Loucy (cell line): ENCODE data around the gene MMAB.

Experiments
- H2AFZ ChIP-seq: fragments of 200-600 bp; sonication (generic); 2 replicates; pipeline ENCODE4 v1.6.0; 2016; ENCODE audit warnings: antibody characterized with exemption, mild to moderate bottlenecking, low read length, moderate library complexity
- H3F3A ChIP-seq: fragments of 200-600 bp; 2 replicates; pipeline ENCODE4 v1.6.0; 2016; ENCODE audit warnings: antibody characterized with exemption, low read depth, mild to moderate bottlenecking
- H3K27me3 ChIP-seq: fragments of 200-600 bp; sonication (generic); 2 replicates; pipeline ENCODE4 v1.6.1; 2014; ENCODE audit warnings: low read length, mild to moderate bottlenecking; ENCODE audit not compliant: insufficient read depth, poor library complexity, severe bottlenecking
- H3K36me3 ChIP-seq: fragments of 200-600 bp; sonication (generic); 2 replicates; pipeline ENCODE4 v1.6.1; 2016; ENCODE audit warnings: low read length; ENCODE audit not compliant: insufficient read depth
- H3K4me1 ChIP-seq: fragments of 200-600 bp; sonication (generic); 2 replicates; pipeline ENCODE4 v1.5.1; 2014; ENCODE audit warnings: low read length, mild to moderate bottlenecking; ENCODE audit not compliant: insufficient read depth, poor library complexity, severe bottlenecking
- H3K4me2 ChIP-seq: fragments of 200-600 bp; sonication (generic); 2 replicates; pipeline ENCODE4 v1.6.0; 2014; ENCODE audit warnings: antibody characterized with exemption, low read length, low read depth, mild to moderate bottlenecking; ENCODE audit not compliant: poor library complexity, severe bottlenecking
- H3K4me3 ChIP-seq: fragments of 200-600 bp; sonication (generic); 2 replicates; pipeline ENCODE4 v1.5.1; 2014; ENCODE audit warnings: low read length, mild to moderate bottlenecking, mixed read lengths; ENCODE audit not compliant: poor library complexity, severe bottlenecking
- H3K79me2 ChIP-seq: fragments of 200-600 bp; sonication (generic); 2 replicates; pipeline ENCODE4 v1.6.1; 2014; ENCODE audit warnings: low read length; ENCODE audit not compliant: insufficient read depth
- H3K9ac ChIP-seq: fragments of 200-600 bp; sonication (generic); 2 replicates; pipeline ENCODE4 v1.6.0; 2014; ENCODE audit warnings: mild to moderate bottlenecking, low read depth, low read length, moderate library complexity; ENCODE audit not compliant: poor library complexity, severe bottlenecking
- H3K9me2 ChIP-seq: fragments of 200-600 bp; sonication (generic); replicated peaks from 2 replicates; pipeline ENCODE4 v1.6.1; 2016; ENCODE audit warnings: low read depth, low read length, mixed read lengths
- H3K9me3 ChIP-seq: fragments of 200-600 bp; sonication (generic); 2 replicates; pipeline ENCODE4 v1.6.1; 2014; ENCODE audit warnings: mild to moderate bottlenecking, antibody characterized with exemption, low read length, low read depth; ENCODE audit not compliant: insufficient read depth
- H4K20me1 ChIP-seq: fragments of 200-600 bp; sonication (generic); 2 replicates; pipeline ENCODE4 v1.6.0; 2014; ENCODE audit warnings: antibody characterized with exemption, low read length, mild to moderate bottlenecking; ENCODE audit not compliant: insufficient read depth, poor library complexity, severe bottlenecking
- EZH2phosphoT487 ChIP-seq: fragments of 200-600 bp; IDR thresholded peaks from 2 replicates; pipeline ENCODE4 v1.6.1; 2018; ENCODE audit warnings: antibody characterized with exemption, mild to moderate bottlenecking, moderate library complexity, borderline replicate concordance
- TF ChIP-seq, protein P1 (sequence below): fragments of 200-600 bp; sonication (generic); conservative IDR thresholded peaks from 2 replicates; pipeline ENCODE4 v1.5.1; 2014; ENCODE audit warnings: mild to moderate bottlenecking, antibody characterized with exemption, low read length

MMAB gene

DNA sequence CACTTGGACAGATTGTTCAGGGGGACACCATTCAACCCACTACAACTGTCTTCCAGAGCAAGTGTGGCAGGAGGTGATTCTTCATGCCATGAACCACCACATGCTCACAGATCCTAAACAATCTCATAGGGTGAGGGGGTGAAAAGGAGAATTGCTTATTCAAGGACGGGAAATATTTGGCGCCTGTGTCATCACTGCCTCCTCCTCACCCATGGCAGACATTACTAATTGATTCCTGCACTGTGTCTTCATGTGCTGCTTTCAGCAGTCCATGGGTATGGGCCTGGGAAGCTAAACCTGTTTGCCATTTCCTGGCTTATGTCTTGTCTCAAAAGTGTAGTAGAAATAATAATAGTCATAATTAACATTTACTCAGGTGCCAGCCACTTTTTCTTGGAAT, 31.3 kb downstream of the MMAB start:
- Histone ChIP-seq H3K9ac (no peak overlapping the region), H4K20me1 (no peaks in the 10 kb centered on the region), H2AFZ (no peak overlapping the region), H3K9me3 (no peaks in the 10 kb centered on the region), H3K4me2 (no peak overlapping the region), H3K4me3 (no peak overlapping the region), H3F3A (no peaks in the 10 kb centered on the region), H3K79me2 (no peaks in the 10 kb centered on the region), H3K9me2 (no peaks in the 10 kb centered on the region), H3K36me3 (no peaks in the 10 kb centered on the region), H3K27me3 (no peaks in the 10 kb centered on the region), H3K4me1 (peaks cover 15% of the 10 kb centered on the region)
- TF ChIP-seq, protein P1, sequence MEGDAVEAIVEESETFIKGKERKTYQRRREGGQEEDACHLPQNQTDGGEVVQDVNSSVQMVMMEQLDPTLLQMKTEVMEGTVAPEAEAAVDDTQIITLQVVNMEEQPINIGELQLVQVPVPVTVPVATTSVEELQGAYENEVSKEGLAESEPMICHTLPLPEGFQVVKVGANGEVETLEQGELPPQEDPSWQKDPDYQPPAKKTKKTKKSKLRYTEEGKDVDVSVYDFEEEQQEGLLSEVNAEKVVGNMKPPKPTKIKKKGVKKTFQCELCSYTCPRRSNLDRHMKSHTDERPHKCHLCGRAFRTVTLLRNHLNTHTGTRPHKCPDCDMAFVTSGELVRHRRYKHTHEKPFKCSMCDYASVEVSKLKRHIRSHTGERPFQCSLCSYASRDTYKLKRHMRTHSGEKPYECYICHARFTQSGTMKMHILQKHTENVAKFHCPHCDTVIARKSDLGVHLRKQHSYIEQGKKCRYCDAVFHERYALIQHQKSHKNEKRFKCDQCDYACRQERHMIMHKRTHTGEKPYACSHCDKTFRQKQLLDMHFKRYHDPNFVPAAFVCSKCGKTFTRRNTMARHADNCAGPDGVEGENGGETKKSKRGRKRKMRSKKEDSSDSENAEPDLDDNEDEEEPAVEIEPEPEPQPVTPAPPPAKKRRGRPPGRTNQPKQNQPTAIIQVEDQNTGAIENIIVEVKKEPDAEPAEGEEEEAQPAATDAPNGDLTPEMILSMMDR = no peak
- TF ChIP-seq EZH2phosphoT487 = no peak

- H3K27me3 ChIP-seq = no peaks in the 10 kb centered on the region
- no peaks in the 10 kb centered on the region for H4K20me1 ChIP-seq
- H2AFZ ChIP-seq = no peak overlapping the region
- no peak overlapping the region for H3K4me3 ChIP-seq
- no peak overlapping the region for H3K4me2 ChIP-seq
- no peak overlapping the region for H3K9ac ChIP-seq
- TF ChIP-seq EZH2phosphoT487 = no peak
- TF ChIP-seq, protein P1 = no peak
- no peaks in the 10 kb centered on the region for H3F3A ChIP-seq
- H3K79me2 ChIP-seq = no peaks in the 10 kb centered on the region
- H3K9me2 ChIP-seq = no peaks in the 10 kb centered on the region
- no peaks in the 10 kb centered on the region for H3K9me3 ChIP-seq
- H3K36me3 ChIP-seq = no peaks in the 10 kb centered on the region
- peaks cover 15% of the 10 kb centered on the region for H3K4me1 ChIP-seq
Measured at GRCh38 chr12:109541413-109541726, 31.9 kb downstream of the MMAB start.

- Histone ChIP-seq H2AFZ (no peak overlapping the region), H3K4me3 (no peak overlapping the region), H3K36me3 (no peaks in the 10 kb centered on the region), H3K9ac (no peak overlapping the region), H3F3A (no peaks in the 10 kb centered on the region), H3K4me1 (peaks cover 14% of the 10 kb centered on the region), H3K27me3 (no peaks in the 10 kb centered on the region), H3K4me2 (no peak overlapping the region), H4K20me1 (no peaks in the 10 kb centered on the region), H3K79me2 (no peaks in the 10 kb centered on the region), H3K9me2 (no peaks in the 10 kb centered on the region), H3K9me3 (no peaks in the 10 kb centered on the region)
- TF ChIP-seq, protein P1 = no peak
- no peak for TF ChIP-seq EZH2phosphoT487
Measured at GRCh38 chr12:109540526-109541412, 32.5 kb downstream of the MMAB start.
